ENCODE data around the gene LCE4A.
"Not testable (repeated sequence)": the region's sequence is repeated elsewhere in the genome, so short reads cannot be mapped to it uniquely, and the experiment has no call there.

The LCE4A gene

GRCh38 chr1:152707860-152708259 is at the start of gene LCE4A:
LCE4A (plus strand) TSS chr1:152708160; CDS start chr1:152709076, 916 bp downstream.
- no peak for DNase-seq (ENCODE audit: low spot score)

GRCh38 chr1:152658649-152659048 is 49.3 kb upstream of the LCE4A start:
- DNase-seq (ENCODE audit: low spot score): no peak

GRCh38 chr1:152663098-152663497 is 44.9 kb upstream of the LCE4A start, which contains the start of gene LCE2D:
LCE2D (plus strand) TSS chr1:152663380; CDS start chr1:152664106, 726 bp downstream.
- no peak for DNase-seq (ENCODE audit: low spot score)

GRCh38 chr1:152666171-152666570 is 41.8 kb upstream of the LCE4A start:
- DNase-seq (ENCODE audit: low spot score): not testable (repeated sequence)

- DNase-seq (ENCODE audit: low spot score): no peak
Measured at GRCh38 chr1:152667648-152668047, 40.3 kb upstream of the LCE4A start.

GRCh38 chr1:152673016-152673415 is 34.9 kb upstream of the LCE4A start:
- DNase-seq (ENCODE audit: low spot score): no peak

GRCh38 chr1:152674983-152675382 is 33.0 kb upstream of the LCE4A start, which contains the start of gene LCE2C:
LCE2C (plus strand) TSS chr1:152675279; CDS start chr1:152676016, 737 bp downstream.
- DNase-seq (ENCODE audit: low spot score): not testable (repeated sequence)

- DNase-seq (ENCODE audit: low spot score): no peak
Measured at GRCh38 chr1:152679459-152679858, 28.5 kb upstream of the LCE4A start.

GRCh38 chr1:152681616-152682015 is 26.3 kb upstream of the LCE4A start:
- DNase-seq (ENCODE audit: low spot score): no peak

- no peak for DNase-seq (ENCODE audit: low spot score)
Measured at GRCh38 chr1:152683846-152684245, 24.1 kb upstream of the LCE4A start.

- not testable (repeated sequence) for DNase-seq (ENCODE audit: low spot score)
Measured at GRCh38 chr1:152685823-152686222, 22.1 kb upstream of the LCE4A start, which contains the start of gene LCE2B. LCE2B (plus strand) TSS chr1:152686123; CDS start chr1:152686844, 721 bp downstream.

- no peak for DNase-seq (ENCODE audit: low spot score)
Measured at GRCh38 chr1:152697701-152698600, 10.0 kb upstream of the LCE4A start, which contains the start of gene LCE2A. LCE2A (plus strand) TSS chr1:152698345; CDS start chr1:152698902, 557 bp downstream.

GRCh38 chr1:152699746-152700145 is 8.2 kb upstream of the LCE4A start:
- DNase-seq (ENCODE audit: low spot score): no peak

- no peak for DNase-seq (ENCODE audit: low spot score)
Measured at GRCh38 chr1:152718238-152718637, 10.3 kb downstream of the LCE4A start.

- no peak for DNase-seq (ENCODE audit: low spot score)
Measured at GRCh38 chr1:152725261-152725660, 17.3 kb downstream of the LCE4A start.

- DNase-seq (ENCODE audit: low spot score): no peak
Measured at GRCh38 chr1:152728986-152729385, 21.0 kb downstream of the LCE4A start.

GRCh38 chr1:152735648-152736047 is 27.7 kb downstream of the LCE4A start:
- no peak for DNase-seq (ENCODE audit: low spot score)

- DNase-seq (ENCODE audit: low spot score): no peak
Measured at GRCh38 chr1:152737997-152738396, 30.0 kb downstream of the LCE4A start.

GRCh38 chr1:152739841-152740240 is 31.9 kb downstream of the LCE4A start:
- no peak for DNase-seq (ENCODE audit: low spot score)

- DNase-seq (ENCODE audit: low spot score): no peak
Measured at GRCh38 chr1:152741656-152742055, 33.7 kb downstream of the LCE4A start.

- no peak for DNase-seq (ENCODE audit: low spot score)
Measured at GRCh38 chr1:152743371-152744145, 35.6 kb downstream of the LCE4A start.

- no peak for DNase-seq (ENCODE audit: low spot score)
Measured at GRCh38 chr1:152745289-152745704, 37.3 kb downstream of the LCE4A start.

All from AG08395 (cell line).